B cell (primary cell): Measurements from ENCODE around the gene ARHGAP22.

Source experiments
- CTCF ChIP-seq: fragments of 200-600 bp; IDR thresholded peaks from one replicate; pipeline ENCODE4 v1.8.0; 2022; ENCODE audit warnings: antibody characterized with exemption, mild to moderate bottlenecking
- EZH2 ChIP-seq: IDR thresholded peaks from 2 replicates; pipeline ENCODE4 v1.6.1; 2012; ENCODE audit warnings: borderline replicate concordance, low read depth, mild to moderate bottlenecking, moderate library complexity, low read length; ENCODE audit not compliant: insufficient read depth, poor library complexity, severe bottlenecking

DNA sequence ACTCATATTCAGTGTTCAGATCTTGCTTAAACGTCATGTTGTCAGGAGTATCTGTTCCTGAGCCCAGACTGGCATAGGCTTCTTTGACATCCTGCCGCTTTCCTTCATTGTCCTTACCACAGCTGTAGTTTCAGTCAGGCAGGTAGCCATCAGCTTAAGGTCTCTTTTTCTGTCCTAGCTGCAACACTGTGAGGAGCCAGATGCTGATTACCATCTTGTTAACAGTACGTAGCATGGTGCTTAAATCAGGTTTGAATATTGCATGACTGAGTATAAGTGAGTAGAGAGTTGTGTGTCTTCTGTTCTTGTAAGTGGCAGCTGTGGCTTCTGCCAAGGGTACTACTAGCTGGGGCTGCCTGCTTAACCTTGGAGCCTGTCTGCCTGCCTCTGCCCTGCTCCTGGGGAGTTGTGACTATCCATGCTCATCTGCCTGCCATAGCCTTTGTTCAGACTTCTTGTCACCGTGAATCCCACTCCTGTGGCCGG lies 205.8 kb downstream of the ARHGAP22 start:
- TF ChIP-seq EZH2 (no peak), CTCF (no peak)
